Activated T-helper 1 cell treated with anti-CD3 and anti-CD28 coated beads, Interleukin-2, amount 50 U/mL, for 16 hours (primary cell): ENCODE data around the gene ALOXE3.
A peak's percentile ranks its signal among the peaks of the same experiment; 100 is the strongest.
"Not testable (repeated sequence)": the region's sequence is repeated elsewhere in the genome, so short reads cannot be mapped to it uniquely, and the experiment has no call there.

Experiments used
- DNase-seq, 2 donors: peaks; one replicate each; pipeline ENCODE4 v3.0.0-alpha.2; 2020; ENCODE audit warnings: low read depth in 1 of 2, low spot score in 1 of 2

ALOXE3 gene

DNA sequence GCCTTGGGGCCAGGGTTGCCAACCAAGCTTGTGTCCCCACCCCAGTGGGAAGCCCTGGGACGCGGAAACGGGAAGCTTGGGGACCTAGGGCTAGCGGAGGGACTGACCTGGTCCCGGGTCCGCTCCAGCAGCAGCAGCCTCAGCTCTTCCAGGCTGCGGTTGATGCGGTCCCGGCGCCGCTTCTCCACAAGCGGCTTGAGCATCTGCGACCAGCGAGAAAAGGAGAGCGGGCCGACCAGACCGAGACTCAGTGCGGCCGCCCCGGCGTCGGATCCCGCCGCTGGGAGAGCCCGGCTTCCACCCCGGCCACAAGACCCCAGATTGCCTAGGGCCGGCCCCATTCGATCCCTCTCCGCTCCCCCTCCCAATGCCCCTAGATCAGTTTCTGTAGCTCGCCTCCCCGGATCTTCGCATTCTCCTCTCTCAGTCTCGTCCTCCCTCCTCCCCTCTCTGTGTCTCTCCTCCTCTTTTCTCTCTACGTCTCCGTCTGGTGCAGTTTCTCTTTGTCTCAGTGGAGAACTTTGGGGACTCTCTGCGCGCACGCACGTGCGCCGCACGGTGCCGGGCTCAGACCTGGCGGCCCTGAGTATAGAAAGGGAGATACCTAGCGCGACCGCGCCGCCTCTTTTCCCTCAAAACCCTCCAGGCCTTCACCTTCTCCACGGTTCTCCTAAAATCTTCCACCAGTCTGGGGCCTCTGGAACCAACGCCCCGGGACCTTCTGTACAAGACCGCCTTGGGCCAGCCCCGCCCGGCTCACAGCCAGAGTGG lies 4.8 kb upstream of the ALOXE3 start:
- no peak for DNase-seq

DNA sequence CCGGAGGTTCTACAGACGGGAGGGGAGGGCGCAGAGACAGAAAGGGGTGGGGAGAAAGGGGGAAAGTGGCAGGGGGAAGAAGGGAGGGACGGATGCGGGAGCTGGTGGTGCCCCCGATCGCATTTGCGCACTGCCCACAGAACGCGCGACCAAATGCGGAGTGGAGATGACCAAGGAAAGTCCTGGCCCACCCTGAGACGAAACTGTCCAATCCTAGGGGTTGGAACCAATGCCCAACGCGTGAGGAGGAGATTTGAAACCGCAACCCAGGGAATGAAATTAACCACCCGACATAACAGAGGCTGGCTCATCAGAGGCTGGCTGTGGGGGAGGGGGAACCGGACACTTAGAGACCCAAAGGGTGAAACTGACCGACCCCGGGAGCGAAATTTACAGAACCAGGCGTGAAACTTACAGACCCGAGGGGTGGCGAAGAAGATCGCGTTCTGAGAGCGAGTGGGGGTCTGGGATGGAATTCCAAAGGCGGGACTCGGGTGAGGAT lies 4.2 kb upstream of the ALOXE3 start:
- no peak for DNase-seq

DNA sequence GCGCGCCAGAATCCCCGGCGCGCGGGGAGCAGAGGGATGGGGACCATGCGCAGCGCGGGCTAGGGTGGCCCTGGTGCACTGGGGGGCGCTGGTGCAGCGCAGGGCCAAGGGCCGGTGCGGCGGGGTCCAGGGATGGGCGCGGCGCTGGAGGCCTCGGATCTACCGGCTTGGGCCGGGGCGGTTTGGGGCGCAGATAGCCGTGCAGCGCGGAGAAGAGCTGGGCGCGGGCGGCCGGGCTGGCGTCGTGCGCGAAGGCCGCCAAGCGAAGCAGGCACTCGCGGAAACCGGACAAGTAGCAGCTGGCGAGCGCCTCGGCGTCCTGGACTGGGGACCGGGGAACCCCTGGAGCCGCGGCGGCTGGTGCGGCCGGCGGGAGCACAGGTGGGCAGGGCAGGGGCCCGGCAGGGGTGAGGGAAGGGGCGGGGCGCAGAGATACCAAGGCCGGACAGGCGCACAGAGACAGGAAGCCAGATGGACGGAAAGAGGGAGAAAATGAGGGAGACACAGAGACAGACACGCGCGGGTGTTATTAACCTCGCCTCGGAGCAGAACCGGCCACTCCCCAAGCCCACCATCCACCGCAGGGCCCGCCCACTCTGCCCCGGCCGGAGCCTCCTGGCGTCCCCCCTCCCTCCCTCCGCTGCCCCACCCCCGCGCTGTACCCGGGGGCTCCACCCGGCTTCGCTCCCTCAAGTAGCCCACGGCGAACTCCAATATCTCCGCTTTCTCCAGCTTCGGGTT lies 3.5 kb upstream of the ALOXE3 start:
- DNase-seq = no peak

DNA sequence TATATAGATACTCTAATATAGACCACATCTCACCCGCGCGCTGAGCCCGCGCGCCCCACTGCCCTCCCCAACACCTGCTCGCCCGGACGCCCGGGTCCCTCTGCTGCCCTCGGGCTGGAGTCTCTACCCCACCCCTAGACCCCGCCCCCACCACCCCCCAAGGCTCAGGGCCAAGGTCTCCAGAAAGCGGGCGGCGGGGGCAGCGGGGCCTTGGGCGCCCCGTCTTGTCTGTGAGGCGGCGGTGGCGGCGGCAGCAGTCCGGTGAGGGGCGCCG lies 3.0 kb upstream of the ALOXE3 start:
- DNase-seq = no peak

DNA sequence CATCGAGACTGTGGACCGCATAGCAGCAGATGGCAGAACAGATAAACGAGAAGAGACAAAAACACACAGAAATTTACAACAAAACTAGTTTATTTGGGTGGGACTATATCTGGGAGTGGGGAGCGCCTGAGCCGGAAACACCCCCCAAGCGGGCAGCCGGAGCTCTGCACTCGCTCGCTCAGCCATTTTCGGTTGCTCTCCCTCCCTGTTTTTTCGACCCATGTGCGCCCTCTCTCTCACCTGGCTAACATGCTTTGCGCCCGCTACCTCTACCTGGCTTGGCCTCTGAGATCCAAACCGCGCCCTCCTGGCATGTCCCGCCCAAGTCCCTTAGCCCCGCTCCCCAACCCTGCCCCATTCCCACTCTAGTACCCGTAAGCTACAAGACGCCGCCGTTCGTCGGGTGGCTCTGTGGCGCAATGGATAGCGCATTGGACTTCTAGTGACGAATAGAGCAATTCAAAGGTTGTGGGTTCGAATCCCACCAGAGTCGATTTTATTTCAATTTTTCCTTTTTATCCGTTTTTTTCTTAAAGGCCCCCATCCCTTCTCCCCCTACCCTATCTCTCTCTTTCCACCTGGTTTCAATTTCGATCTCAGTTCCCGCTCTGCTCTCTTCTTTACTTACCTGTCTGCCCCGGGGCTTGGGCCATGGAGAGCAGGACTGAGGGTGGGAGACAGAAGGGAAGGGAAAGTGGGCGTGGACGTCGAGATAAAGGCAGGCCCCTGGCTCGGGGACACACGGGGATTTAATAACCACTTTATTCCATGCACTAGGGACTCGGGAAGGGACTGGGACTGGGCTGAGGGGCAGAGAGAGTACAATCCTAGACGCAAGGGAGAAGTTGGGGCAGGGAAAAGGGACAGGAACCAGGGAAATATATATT lies 2.4 kb upstream of the ALOXE3 start:
- peak in 1 of 2 donors; percentile 57 for DNase-seq

DNA sequence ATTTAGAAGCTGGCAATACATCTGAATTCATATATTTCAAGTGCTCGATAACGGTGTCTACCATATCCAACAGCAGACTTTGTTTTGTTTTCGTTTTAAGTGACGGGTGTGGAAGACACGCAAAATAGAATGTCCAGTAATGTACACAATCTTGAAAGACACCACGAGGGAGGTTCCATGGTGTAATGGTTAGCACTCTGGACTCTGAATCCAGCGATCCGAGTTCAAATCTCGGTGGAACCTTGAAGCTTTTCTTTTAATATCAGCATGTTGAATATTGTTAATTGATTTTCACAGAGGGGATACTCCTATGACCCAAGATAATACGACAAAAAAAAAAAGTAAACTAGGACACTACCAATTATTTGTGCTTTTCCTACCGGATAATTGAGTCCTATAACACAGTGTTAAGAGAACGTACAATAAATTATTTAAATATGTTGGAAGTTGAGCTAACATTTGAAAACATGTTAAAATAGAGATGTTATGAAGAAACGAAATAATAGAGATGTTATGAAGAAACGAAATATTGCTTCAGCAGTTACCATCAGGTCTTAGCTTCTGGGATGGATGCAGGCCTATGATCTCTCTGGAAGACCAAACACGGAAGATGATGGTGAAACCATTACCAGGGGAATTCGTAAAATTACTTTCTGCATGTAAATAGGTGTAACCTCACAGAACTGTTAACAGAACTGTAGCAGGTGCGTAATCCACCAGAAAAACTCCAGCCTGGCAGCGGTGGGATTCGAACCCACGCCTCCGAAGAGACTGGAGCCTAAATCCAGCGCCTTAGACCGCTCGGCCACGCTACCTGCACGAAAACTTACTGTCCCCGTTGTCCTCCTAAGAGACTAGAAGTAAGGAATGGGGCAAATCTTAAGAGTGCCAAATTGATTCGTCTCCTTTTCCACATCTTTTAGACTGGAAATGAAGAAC lies 1.5 kb upstream of the ALOXE3 start:
- DNase-seq = peak in 1 of 2 donors; percentile 71

DNA sequence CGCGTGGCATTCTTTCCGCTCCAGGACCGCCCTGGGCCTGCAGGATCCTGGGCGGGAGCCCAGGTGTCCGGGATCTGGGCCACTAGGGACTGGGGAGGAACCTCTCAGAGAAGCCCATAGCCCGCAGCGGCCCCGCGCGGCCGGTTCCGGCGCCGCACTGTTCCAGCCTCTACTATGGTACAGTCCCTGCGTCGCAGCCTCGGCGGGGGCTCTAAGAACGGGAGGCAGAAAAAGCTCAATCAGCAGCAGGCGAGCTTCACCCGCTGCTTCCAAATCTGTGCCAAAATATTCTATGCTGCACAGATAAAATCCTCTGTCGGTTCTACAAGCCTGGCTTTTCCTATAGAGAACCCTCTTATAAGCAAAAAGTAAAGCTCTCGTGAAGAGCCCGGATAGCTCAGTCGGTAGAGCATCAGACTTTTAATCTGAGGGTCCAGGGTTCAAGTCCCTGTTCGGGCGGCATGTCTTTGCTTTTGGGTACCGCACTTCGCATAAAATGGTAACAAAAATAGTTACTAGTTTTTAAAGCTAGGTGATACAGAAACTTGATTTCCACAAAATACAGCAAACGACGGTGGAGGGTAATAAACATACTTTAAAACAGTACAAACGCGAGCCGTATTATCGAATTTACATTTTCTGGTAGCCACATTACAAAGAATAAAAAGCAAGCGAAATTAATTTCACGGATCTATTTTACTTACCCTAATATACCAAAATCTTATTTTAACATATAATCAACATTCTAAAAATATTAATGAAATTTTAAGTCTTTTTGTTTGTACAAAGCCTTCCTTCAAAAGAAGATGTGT lies 661 bp upstream of the ALOXE3 start:
- DNase-seq = peak; percentile 61 to 75

DNA sequence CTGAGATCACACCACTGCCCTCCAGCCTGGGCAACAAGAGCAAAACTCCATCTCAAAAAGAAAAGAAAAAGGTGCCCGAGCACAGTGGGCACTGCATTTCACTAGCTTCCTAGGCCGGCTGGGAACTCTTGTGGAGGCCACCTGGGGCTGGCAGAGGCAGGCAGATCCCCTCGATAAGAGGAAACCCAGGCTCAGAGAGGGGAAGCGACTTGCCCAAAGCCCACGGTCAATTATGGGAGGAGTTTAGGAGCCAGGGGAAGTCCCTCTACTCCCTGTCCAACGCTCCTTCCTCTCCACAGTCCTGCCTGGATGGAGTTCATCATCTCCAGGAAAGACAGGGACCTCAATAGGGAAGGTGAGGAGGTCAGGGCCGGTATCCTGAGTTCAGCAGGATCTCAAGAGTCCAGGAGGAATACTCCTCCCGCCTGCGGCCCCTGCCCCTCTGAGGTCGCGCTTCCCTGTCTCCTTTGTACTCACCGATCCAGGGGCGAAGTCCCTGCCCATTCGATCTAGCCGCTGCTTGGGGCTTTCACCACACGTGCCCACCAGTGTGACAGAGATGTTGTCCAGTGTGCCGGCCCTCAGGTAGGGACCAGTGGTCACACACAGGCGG lies 841 bp downstream of the ALOXE3 start:
- no peak for DNase-seq

DNA sequence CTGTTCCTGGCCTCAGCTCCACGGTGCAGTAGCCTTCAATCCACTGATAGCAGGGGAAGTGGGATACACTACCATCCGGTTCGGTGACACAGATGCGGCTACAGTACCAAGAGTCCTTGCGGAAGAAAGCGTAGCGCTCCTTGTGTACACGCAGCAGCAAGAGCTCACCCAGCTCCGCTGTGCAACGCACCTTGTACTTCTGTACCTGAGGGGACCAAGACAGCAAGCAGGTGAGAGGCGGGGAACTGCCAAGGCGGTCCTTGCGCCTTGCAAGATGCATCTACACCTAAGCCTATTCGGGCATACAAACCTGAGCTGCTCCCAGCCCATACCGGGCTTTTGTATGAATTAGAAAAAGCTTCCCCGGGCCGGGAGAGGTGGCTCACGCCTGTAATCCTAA lies 1.5 kb downstream of the ALOXE3 start:
- DNase-seq = no peak

DNA sequence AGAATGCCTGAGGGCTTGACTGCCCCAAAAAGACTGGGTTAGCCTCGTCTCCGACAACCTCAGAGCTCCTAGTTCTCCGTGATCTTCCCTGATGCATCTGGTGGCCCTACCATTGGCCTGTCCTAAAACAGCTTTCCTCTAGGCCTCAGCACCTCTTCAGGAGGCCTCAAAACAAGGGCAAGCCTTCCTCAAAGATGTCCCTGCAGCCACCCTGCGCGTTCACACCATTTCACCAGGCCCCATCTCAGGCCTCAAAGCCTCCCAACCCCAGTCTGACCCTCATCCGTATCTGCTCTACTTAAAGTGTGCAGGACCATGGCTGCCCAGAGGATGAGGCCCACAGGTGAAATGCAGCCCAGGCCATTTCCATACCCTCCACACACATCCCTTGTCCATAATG lies 7.4 kb downstream of the ALOXE3 start:
- no peak for DNase-seq

DNA sequence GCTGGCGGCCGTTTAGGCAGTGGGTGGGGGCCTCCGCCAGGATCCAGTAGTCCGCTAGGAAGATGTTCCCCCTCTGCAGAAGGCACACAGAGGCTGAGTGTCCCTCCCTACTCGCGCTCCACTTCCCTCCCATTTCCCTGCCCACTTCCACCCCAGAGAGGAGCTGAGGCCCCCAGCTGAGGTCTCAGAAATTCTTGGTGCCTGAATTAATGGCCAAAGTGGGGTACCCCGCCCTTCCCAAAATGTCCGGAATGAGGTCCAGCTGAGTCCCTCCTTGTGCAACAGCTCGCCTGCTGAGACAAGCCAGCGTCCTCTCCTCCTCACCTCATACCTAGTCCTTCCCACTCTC lies 7.9 kb downstream of the ALOXE3 start:
- DNase-seq = no peak

DNA sequence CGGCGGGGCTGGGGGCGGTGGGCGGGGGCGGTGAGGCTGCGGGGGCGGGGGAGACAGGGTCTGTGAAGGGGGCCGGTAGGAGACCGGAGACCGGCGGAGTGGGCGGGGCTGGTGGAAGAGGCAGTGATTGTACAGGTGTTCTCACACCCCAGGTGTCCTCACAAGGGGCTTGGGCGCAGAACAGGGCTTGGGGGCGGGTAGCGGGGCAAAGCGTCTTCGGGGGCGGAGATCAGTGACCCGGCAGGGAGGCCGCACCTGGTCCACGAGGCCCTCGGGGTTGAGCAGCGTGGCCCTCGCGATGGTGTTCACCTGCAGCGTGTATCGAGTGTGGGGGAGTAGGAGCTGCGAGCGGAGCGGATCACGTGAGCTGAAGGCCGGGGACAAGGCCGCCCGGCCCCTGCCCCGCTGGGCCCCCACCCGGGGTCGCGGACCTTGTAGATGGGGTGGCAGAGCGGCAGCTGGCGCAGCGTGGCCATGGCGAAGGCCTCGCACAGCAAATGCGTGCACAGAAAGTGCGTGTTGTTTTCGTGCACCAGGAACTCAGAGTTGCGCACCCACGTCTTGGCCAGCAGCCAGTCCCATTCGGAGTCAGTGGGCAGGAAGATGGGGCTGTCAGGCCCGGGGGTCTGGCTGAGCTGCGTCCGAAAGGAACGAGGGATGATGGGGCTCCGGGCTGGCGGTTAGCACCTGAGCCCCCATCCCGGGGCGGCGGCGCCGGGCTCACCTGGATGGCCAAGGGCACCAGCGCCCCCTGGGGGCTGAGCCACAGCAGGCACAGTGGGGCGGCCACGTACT lies 8.5 kb downstream of the ALOXE3 start:
- DNase-seq = peak; percentile 70 to 73

DNA sequence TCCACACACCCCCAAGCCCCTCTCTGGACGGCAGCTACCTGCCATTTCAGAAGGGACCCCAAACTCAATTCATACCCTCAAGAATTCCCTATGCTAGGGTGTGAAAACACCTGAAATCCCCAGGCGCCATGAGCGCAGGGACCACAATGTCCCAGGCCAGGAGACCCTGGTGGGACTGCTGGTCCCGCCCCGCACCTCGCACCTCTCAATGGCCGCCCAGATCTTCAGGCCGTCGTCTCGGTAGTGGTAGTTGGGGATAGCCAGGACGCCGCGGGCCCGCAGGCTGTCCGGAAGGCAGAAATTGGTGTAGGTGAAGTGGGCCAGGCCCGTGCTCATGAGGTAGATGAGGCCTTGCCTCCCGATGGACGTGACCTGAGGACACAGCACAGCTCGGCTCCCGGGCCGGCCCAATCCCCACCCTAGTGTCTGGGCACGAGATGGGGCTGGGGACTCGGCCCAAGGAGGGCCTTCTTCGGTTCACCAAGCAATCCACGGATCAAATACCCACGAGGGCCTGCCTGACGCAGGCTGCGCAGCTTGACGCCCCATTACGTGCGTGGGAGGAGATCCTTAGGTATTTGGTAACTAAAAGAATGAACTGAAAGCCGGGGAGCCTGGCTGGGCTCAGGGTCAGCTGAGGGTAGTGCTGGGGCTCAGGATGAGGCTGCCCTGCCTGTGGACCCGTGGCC lies 9.2 kb downstream of the ALOXE3 start:
- DNase-seq = no peak

DNA sequence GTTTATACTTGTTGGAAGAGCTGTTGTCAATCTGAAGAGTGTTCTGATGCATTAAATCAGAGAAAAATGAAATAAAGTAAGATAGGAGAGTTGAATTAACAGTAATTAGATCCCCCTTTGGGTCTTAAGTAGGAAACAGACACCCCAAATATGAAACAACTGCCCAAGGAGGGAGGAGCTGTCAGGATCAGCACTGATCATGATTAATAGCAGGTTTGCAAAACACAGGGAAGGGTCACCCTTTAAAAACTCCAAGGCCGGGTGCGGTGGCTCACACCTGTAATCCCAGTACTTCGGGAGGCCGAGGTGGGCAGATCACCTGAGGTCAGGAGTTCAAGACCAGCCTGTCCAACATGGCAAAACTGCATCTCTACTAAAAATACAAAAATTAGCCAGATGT lies 11.3 kb downstream of the ALOXE3 start:
- not testable (repeated sequence) for DNase-seq

DNA sequence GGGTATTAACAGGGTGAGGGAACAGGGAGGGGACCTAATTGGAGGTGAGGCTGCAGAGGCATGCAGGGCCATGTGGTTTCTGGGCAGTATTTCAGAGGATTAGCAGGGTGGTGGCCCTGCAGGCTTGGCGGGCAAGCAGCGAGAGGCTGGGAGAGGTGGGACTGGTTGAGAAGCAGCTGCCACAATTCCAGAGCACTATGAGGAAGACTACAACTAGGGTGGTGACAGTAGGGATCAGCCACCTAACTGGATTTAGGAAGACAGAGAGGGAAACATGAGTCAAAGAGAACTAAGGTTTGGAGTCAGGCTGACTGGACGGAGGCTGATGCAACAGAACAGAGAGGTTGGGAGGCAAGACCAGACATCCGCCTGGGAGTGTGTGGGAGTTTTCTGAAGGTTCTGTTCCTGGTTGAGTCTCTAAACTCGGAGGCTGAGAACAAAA lies 12.3 kb downstream of the ALOXE3 start:
- DNase-seq = no peak

DNA sequence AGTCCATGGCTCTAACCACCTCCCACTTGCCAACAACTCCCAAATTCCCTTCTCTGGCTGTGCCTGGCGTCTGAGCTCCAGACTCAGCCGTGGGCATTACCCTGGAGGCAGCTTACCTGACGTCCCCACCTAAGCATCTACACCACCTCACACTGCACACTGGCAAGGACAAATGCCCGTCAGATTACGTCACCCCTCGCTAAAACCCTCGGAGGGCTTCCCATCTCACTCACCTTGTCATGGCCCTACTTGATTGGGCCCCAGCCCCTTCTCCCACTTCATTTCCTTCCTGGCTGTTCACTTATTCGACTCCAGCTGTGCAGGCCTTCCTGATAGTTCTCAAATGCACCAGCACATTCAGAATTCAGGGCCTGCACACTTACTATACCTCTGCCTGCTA lies 13.4 kb downstream of the ALOXE3 start:
- no peak for DNase-seq

DNA sequence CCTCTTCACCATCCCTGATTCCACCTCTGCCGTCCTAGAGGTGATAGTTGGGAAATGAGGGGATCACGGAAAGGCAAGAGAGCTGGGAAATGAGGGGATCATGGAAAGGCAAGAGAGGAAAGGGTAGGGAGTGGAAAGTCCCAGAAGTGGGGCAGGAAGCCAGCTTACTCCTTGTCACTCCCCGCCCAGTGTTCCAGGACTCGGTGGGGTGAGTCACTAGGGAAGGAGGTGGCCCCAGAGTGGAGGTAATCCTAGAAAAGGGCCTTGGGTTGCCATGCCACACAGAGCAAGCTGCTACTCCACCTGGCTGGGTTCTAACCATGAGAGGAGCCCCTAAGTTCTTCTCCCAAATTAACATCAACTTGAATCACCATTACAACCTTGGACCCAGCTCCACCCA lies 14.8 kb downstream of the ALOXE3 start:
- DNase-seq = no peak

DNA sequence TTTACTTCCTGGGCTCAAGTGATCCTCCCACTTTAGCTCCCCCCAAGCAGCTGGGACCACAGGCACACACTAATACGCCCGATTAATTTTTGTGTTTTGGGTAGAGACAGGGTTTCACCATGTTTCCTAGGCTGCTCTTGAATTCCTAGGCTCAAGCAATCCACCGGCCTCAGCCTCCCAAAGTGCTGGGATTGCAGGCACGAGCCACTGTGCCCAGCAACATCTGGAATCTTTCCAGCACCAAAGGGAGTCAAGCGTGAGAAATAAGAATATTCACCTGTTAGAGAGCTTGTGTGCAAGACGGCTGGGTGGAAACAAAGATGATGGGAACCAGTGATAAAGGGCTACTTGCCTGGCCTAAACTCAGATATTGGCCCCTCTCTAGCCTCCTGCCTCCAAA lies 16.6 kb downstream of the ALOXE3 start:
- DNase-seq = no peak
